Hepatocyte (in vitro differentiated cells): ENCODE data around the gene RAB3A.

Experiments used
- EZH2 ChIP-seq: fragments of 200-600 bp; sonication (generic); IDR thresholded peaks from 2 replicates; pipeline ENCODE4 v1.6.1; 2016; ENCODE audit warnings: antibody characterized with exemption, mild to moderate bottlenecking, borderline replicate concordance
- EZH2phosphoT487 ChIP-seq: fragments of 200-600 bp; sonication (generic); IDR thresholded peaks from one replicate; pipeline ENCODE4 v1.6.1; 2018; ENCODE audit warnings: antibody characterized with exemption, mild to moderate bottlenecking, low read depth, moderate library complexity; ENCODE audit not compliant: unreplicated experiment, severe bottlenecking
- TF ChIP-seq, protein P1 (sequence below): fragments of 200-600 bp; sonication (generic); IDR thresholded peaks from 2 replicates; pipeline ENCODE4 v1.5.1; 2016; ENCODE audit warnings: antibody characterized with exemption, mild to moderate bottlenecking; ENCODE audit not compliant: poor library complexity

DNA sequence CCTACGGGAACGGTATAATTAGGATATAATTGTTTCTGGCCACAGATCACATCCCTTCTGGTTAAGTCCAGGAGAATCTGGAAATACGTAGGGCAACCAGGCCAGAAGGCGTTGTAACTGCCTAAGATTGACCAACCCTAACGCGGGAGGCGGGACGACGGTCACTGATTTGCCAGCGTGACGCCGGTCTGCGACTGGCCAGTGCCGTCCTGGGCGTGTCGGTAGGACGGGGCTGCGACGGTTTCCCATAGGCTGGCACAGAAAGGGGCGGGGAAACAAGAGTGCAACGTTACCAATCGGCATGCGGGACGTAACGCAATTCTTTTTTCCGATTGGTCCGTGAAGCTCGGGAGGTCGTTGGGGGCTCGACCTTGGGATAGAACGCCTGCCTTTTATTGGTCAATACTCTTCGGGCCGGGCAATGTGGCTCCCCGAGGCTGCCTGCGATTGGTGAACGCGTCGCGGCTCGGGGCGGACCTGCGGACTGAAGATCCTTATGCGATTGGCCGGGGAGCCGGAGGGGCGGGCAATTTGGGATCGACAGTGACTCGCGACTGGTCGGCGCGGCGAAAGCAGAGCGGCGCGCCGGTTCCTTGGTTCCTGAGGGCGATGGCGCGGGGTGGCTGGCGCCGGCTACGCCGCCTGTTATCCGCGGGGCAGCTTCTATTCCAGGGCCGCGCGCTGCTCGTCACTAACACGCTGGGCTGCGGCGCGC lies 11.0 kb downstream of the RAB3A start, which contains the start of gene MPV17L2:
- TF ChIP-seq, protein P1, sequence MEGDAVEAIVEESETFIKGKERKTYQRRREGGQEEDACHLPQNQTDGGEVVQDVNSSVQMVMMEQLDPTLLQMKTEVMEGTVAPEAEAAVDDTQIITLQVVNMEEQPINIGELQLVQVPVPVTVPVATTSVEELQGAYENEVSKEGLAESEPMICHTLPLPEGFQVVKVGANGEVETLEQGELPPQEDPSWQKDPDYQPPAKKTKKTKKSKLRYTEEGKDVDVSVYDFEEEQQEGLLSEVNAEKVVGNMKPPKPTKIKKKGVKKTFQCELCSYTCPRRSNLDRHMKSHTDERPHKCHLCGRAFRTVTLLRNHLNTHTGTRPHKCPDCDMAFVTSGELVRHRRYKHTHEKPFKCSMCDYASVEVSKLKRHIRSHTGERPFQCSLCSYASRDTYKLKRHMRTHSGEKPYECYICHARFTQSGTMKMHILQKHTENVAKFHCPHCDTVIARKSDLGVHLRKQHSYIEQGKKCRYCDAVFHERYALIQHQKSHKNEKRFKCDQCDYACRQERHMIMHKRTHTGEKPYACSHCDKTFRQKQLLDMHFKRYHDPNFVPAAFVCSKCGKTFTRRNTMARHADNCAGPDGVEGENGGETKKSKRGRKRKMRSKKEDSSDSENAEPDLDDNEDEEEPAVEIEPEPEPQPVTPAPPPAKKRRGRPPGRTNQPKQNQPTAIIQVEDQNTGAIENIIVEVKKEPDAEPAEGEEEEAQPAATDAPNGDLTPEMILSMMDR: no peak
- TF ChIP-seq EZH2phosphoT487 (no peak), EZH2 (no peak)
